Spleen (tissue), 7 donors: Measurements from ENCODE around the gene ZNF182.

Experiments
- POLR2A ChIP-seq, 3 donors: fragments of 450-650 bp; IDR thresholded peaks; one replicate each; pipeline ENCODE4 v1.5.1; 2017; ENCODE audit warnings: antibody characterized with exemption in 3 of 3, mild to moderate bottlenecking in 1 of 3
- POLR2AphosphoS5 ChIP-seq, 3 donors: sonication (generic); formaldehyde crosslinking; IDR thresholded peaks; one replicate each; pipeline ENCODE4 v1.5.1; 2017; ENCODE audit warnings: antibody characterized with exemption in 3 of 3
- TF ChIP-seq, protein P1 (sequence below), 11 experiments: fragments of 200-600 bp in 7 of 11; fragments of 450-650 bp in 4 of 11; sonication (generic) in 4 of 11; IDR thresholded peaks in 8 of 11; conservative IDR thresholded peaks in 3 of 11; 1 replicate in 7 of 11; 2 replicates in 4 of 11; pipeline versions ENCODE4 v1.4.0 to v1.8.0; 2016 to 2021; ENCODE audit warnings: antibody characterized with exemption in 11 of 11, inconsistent platforms in 4 of 11, mild to moderate bottlenecking in 1 of 11
- donor health status: DM: no; HTN: no; CAD: no; lungs with moderate emphysema.
- donor health status: DM: no; HTN: no; CAD: no.
- donor health status: DM: no; HTN: no; CAD: no.

DNA sequence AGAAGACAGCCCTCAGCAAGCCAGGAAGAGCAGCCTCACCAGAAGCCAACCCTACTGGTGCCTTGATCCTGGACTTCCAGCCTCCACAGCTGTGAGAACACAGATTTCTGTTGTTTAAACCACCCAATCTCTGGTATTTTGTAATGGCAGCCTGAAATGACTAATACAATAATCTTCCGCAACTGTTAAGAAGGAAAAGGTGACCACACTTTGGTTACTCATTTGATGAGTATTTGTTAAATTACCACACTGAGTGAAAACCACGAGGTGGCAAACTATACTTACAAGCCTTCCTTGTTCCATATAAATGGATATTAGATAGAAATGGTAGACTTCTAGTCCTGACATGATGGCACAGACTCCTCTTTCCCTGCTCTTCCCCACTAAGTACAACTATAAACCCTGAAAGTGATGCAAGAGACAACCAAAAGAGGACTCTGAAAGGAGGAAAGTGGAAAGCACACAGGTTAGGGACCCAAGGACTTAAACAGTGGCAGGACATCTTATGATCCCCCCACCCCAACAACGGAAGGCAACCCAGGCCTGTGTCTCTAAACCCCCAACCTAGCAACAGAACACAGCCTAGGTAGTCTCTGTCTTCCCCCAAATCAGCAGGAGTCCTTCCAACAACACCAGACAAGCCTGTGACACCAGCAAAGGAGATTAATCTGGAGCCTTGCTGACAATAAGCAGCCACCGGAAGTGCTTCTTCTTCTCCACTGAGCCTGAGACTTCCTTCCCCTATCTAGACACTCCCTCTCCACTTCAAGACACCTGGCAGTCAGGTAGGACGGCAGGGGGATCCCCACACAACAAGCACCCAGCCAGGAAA lies 12.3 kb downstream of the ZNF182 start:
- TF ChIP-seq POLR2A (IDR thresholded peaks at IDR 0.05) (no peak), POLR2AphosphoS5 (IDR thresholded peaks at IDR 0.05) (no peak)
- TF ChIP-seq, protein P1, sequence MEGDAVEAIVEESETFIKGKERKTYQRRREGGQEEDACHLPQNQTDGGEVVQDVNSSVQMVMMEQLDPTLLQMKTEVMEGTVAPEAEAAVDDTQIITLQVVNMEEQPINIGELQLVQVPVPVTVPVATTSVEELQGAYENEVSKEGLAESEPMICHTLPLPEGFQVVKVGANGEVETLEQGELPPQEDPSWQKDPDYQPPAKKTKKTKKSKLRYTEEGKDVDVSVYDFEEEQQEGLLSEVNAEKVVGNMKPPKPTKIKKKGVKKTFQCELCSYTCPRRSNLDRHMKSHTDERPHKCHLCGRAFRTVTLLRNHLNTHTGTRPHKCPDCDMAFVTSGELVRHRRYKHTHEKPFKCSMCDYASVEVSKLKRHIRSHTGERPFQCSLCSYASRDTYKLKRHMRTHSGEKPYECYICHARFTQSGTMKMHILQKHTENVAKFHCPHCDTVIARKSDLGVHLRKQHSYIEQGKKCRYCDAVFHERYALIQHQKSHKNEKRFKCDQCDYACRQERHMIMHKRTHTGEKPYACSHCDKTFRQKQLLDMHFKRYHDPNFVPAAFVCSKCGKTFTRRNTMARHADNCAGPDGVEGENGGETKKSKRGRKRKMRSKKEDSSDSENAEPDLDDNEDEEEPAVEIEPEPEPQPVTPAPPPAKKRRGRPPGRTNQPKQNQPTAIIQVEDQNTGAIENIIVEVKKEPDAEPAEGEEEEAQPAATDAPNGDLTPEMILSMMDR (IDR thresholded peaks at IDR 0.05 in 8 of 11, conservative IDR thresholded peaks at IDR 0.05 in 3 of 11): no peak
